GM12865 (cell line): ENCODE data around the gene LRRC28.

Experiments used
- DNase-seq: peaks from one replicate; pipeline ENCODE4 v3.0.0; 2010; ENCODE audit warnings: low read depth
- H3K4me3 ChIP-seq: 2 replicates; pipeline ENCODE4 v1.5.1; 2011; ENCODE audit warnings: mild to moderate bottlenecking, low read depth, low read length, control low read depth
- TF ChIP-seq, protein P1 (sequence below): IDR thresholded peaks from 2 replicates; pipeline ENCODE4 v1.5.1; 2011; ENCODE audit warnings: low read length, control low read depth, low read depth, inconsistent platforms; ENCODE audit not compliant: insufficient read depth; ENCODE audit errors: missing control alignments

The LRRC28 gene

DNA sequence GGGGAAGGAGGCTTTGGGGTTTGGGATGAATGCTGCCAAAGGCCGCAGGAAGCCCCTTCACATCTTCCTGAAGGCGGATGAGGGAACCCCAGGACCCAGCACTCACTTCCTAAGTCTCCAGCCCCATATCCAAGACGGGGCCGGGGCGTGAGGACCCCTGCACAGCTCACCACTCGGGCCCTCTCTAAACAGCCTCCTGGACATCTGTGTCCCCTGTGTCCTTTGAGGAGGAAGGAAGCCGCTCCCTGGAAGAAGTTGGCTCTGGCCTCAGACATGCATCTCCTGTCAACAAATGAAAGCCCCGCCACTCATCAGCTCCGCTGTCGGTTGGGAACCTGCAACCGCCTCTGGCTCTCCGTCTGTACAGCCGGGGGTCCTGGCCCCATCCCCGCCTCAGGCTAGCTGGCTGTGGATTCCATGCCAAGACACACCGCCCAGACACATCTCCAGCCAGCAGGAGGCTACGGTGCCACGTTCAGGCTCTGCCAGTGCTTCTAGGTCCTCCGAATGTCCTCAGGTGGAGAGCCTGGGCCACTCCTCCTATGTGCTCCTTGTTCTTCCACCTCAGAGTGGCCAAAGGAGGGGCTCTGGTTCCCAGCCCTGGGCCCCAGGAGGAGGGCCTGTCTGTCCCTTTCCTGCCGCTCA, 174.5 kb downstream of the LRRC28 start:
- DNase-seq = no peak
- TF ChIP-seq, protein P1, sequence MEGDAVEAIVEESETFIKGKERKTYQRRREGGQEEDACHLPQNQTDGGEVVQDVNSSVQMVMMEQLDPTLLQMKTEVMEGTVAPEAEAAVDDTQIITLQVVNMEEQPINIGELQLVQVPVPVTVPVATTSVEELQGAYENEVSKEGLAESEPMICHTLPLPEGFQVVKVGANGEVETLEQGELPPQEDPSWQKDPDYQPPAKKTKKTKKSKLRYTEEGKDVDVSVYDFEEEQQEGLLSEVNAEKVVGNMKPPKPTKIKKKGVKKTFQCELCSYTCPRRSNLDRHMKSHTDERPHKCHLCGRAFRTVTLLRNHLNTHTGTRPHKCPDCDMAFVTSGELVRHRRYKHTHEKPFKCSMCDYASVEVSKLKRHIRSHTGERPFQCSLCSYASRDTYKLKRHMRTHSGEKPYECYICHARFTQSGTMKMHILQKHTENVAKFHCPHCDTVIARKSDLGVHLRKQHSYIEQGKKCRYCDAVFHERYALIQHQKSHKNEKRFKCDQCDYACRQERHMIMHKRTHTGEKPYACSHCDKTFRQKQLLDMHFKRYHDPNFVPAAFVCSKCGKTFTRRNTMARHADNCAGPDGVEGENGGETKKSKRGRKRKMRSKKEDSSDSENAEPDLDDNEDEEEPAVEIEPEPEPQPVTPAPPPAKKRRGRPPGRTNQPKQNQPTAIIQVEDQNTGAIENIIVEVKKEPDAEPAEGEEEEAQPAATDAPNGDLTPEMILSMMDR = no peak
- H3K4me3 ChIP-seq = no peak overlapping the region

DNA sequence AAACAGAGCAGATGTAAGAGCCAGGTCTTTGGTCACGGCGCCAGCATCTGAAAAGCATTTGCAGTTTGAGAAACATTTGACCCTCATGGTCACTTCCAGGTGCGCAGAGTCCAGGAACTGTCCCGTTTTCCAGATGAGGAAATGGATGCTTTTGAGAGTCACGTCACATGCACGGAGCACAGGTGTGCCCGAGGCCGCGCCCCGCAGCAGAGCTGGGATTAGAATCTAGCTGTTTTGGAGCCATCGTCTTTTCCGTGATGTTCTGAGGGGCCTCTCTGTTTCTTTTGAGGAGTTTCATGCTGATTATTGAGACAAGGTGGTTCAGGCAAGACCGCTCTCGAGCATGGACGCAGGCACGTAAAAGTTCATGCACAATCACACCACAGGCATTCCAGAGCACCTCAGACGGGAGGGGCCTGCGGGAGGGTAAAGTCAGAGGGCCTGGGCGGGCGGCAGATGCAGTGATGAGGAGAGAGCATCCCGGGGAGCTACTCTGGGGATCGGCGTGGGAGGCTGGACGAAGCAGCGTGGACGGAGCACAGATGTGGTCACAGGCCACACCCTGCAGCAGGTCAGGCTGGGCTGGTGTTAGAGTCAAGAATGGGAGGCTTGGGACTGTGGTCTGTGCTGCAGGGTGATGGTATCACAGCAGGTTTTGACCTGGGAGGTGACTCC, 175.3 kb downstream of the LRRC28 start:
- TF ChIP-seq, protein P1 = no peak
- H3K4me3 ChIP-seq = no peak overlapping the region
- no peak for DNase-seq

DNA sequence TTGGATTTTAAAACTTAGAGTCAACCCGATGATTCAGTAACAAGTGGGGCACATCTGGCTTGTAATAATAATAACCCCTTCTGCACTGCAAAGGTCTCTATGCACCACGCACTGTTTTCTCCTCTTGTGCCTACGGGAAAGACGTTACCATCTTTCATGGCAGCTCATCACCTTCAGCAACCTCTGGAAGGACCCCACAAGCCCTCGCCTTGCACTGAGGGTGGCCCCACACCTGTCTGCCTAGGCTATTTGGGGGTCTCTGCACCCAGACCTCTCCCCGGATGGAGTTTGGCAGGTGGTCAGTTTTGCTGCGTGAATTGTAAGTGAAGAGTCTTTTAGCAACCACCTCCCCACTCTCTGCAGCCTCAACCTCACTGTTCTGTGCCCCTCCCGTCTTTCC, 175.9 kb downstream of the LRRC28 start:
- no peak overlapping the region for H3K4me3 ChIP-seq
- DNase-seq = no peak
- TF ChIP-seq, protein P1 = no peak

DNA sequence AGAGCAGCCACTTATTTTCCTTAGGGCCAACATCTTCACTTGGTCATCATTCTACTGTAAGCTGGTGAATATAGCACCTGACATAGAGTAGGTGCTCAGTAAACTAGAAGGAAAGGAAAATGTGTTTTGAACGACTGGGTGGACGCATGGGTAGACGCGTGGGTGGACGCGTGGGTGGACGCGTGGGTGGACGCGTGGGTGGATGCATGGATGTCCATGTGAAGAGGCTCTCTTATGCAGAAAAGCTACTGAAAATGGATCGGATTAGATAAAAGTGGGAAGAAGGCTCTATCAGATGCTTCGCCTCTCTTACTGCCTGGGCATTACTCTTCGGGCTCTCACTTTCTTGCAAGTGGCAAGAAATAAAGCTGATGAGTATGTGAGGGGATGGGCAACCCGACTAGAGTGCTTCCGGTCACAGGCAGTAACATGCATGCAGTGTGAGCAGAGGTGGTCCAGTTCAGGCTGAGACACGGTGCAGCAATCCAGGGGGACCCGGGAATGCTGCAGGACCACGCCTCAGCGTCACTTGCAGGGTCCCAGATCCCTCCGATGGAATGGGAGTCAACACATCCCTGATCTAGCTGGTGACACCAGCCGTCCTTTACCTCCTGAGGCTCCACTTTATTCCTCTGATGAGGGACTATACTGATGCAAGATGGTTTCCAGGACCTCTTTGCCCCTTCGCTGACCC, 176.5 kb downstream of the LRRC28 start:
- no peak for DNase-seq
- TF ChIP-seq, protein P1 = no peak
- H3K4me3 ChIP-seq = no peak overlapping the region

DNA sequence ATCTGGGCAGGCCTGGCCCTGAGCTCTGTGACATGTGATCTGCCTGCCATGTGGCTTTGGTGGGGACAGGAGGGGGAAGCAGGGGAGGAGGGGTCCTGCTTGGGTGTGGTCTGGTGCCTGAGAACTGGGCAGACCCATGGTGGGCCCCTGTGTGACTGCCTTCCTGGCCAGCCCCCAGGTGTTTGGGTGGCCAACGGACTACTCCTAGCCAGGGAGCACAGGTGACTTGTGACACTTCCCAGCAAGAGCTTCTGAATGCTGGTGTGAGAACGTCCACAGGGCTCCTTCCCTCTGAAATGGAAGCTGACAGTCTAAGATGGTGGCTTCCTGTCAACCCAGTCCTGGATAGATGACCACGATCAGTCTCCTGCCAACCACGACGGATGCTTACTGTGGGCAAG, 178.4 kb downstream of the LRRC28 start:
- no peak overlapping the region for H3K4me3 ChIP-seq
- TF ChIP-seq, protein P1 = no peak

DNA sequence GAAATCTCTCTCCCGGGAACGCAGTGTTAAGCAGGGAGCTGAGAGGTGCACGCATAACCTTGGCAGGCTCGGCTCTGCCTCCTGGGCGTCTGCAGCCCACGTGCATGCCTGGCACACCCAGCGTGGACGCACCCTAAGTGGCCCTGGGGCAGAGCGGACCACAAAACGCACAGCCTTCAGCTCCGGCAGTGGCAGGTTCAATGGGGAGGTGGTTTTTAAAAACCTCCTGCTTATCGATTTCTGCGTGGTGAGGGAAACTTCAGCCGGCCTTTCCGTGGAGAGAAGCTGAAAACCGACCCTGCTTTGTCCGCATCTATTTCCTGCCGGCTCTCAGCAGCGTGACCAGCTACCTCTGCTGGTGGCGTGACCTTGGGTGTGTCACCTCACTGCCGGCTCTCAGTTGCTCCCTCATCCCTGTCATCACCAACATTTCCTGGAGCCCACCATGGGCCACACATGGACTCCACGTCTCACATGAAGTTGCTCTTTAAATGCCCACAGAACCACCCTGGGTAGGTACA, 179.7 kb downstream of the LRRC28 start:
- DNase-seq = no peak
- TF ChIP-seq, protein P1 = no peak
- H3K4me3 ChIP-seq = no peak overlapping the region

More for the DNA sequence above, 178.4 kb downstream of the LRRC28 start:
- DNase-seq = no peak
